HG03432 (cell line): ENCODE results near the gene SP3.

Source experiments
- ATAC-seq: cut with Tn5 transposase; IDR thresholded peaks from one replicate; pipeline ENCODE4 v1.9.1; 2021; ENCODE audit warnings: mild to moderate bottlenecking, moderate library complexity; ENCODE audit not compliant: unreplicated experiment

The SP3 gene

DNA sequence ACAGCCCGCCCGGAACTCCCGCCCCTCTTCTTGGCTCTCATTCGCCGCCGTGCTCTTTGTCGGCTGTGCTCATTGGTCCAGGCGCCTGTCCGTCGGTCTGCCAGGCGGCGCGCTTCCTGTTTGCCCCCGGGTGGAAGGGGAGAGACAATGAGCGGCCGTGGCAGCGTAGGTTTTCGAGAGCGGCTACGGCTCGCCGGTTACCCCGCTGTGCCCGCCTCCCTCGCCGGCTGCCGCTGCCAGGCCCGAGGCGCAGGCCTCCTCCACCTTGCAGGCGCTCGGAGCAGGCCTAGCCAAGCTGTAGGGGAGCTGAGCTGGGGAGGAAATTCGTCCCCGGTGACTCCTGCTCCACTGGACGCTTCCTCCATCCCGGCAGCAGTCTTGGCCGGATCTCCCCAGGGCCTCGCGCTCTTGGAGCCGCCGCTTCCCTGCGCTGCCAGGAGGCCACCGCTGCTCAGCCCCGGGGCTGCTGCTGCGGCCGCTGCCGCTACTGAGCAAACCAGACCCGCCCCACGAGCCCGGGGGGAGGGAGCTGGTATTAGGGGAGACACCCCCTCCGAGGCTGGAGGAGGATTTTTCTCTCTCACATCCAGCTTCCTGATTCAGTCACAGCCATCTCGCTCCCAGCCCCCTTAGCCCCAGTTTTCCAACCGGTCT is at the start of gene SP3:
TSS of gene SP3 (minus strand) at position 2 of the 654 bp plus-strand sequence. CDS start 202 bp downstream, outside the sequence.
- ATAC-seq: peak; percentile 77

DNA sequence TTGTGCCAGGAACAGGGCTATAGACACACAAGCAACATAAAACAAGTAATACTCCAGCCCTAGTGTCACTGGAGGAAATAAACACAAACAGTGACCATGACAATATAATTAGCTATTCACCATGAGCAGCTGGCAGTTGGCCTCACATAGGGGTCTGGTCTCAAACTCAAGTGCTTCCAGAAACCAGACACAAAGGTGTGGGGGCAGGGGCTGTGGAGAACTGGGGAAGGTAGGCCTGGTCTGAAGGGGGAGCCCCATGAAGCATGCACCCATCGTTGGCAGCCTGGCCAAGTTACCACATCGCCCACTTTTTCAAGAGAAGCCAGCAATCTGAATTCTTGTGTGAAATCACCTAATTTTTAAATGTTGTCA is 49.5 kb upstream of the SP3 start:
- no peak for ATAC-seq

DNA sequence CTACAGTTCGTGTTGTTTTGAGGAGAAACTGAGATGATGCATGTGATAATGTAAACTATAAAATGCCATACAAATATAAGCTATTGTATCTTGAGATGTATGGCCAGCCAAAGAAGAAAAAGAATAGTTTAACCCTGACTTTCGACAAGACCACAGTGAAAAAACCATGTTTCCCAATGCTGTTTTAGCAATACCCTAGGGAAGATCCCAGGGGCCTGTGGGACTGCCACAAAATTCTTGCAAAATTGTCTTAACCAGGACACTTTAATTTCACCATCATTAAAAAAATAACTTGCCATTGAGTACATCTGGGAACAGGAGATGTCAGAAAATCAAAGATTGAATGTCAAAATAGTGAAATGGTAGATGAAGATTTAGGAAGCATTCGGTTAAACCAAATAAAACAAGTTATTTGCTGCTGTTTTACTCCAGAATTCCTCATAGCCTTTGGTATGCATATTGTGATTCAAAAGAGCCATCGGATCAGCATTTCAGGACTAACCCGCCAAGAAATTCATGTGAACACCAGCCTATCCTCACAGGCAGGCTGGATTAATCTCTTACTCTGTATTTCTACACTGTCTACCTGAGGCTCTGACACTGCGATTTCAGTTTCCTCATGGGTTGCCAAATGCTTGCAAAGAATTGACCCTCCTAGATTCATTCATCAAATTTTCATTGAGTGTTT is 49.0 kb upstream of the SP3 start:
- no peak for ATAC-seq

DNA sequence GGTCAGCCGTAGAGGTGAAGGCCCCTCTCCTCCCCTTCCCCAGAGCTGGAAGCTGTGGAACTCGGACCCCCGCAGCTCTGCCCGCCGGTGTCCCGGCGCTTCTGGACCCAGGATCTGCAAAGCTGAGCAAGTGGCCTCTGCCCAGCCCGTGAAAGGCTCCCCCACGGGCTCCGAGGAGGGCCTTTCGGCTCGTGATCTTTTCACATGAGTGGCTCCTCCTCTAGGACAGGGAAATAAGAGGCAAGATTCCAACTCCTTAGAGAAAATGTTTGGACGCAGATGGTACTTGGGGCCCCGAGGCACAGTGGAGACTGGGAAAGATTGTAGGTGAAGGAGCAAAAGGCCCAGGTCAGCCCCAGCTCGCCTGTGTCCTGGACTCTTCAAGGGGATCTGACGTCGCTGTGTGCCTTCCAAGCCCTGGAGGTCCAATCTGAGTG is 48.2 kb upstream of the SP3 start:
- no peak for ATAC-seq

DNA sequence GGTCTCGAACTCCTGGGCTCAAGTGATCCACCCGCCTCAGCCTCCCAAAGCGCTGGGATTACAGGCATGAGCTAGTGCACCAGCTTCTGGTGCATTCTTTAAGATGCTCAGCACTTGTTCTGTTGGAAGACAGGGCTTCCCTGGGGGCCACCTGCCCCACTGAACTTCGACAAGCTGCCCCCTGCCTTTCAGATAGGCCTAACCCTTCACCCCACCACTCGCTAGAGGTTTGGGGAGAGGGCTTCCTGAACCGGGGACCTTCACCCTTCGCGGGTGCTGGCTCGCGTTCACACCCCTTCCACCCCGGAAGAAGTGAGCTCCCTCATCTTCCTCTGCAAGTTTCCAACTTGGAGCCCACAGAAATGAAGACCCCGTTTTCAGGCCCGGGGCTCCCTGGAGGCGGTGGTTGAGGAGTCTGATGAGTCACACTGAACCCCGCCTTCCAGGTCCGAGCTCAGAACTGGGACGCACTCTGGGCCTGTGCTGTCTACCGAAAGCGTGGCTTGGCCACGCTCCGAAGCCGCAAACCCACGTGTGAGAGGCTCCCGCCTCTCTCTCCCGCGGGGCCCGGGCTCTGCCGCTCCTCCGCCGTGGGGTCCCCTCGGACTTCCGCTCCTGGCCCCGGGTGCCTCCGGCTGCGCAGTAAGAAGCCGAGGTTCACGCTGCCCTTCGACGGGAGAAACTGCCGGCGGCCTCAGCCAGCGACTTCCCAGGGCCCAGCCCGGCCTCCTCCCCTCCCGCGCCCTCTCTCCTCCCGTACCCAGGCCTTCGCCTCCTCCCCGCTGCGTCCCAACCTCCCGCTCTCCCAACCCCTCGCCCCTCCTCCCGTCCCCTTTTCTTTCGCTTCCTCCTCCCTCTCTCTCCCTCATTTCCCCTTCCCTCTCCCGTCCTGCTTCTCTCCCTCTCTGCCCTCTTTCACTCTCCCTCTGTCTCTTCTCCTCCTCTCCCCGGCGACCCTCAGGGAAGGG is 47.5 kb upstream of the SP3 start:
- ATAC-seq: peak; percentile 53

DNA sequence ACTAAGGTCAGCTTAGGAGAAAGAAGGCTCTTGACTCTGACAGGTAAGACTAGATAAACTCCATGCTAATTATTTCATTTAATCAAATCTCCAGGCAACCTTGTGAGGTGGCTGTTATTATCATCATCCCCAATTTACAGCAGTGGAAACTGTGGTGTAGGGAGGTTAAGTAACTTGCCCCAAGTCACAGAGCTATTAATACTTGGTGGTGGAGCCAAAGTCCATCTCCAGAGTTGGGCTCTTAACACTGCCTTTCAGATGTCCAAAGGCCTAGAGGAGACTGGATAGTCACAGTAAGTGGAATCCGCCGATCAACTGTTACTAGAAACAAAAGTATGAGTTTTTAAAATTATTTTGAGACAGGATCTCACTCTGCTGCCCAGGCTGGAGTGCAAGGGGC is 46.6 kb upstream of the SP3 start:
- ATAC-seq: no peak

DNA sequence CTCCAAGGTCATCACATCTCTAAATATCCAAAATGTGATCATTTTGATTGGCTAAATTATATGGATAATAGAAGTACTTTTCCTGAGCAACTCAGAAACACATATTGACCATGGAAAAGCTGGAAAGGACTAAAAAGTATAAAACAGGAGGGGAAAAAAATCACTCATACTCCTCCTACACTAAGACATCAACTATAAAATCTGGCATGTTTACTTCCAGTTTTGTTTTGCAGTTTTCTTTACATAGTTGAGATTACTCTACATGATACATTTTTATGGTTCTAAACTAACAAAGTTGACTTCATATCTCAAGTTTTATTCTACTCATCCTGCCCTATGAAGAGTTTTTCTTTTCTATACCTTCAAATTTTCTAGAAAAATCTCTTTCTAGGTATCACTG is 46.0 kb upstream of the SP3 start:
- ATAC-seq: no peak

DNA sequence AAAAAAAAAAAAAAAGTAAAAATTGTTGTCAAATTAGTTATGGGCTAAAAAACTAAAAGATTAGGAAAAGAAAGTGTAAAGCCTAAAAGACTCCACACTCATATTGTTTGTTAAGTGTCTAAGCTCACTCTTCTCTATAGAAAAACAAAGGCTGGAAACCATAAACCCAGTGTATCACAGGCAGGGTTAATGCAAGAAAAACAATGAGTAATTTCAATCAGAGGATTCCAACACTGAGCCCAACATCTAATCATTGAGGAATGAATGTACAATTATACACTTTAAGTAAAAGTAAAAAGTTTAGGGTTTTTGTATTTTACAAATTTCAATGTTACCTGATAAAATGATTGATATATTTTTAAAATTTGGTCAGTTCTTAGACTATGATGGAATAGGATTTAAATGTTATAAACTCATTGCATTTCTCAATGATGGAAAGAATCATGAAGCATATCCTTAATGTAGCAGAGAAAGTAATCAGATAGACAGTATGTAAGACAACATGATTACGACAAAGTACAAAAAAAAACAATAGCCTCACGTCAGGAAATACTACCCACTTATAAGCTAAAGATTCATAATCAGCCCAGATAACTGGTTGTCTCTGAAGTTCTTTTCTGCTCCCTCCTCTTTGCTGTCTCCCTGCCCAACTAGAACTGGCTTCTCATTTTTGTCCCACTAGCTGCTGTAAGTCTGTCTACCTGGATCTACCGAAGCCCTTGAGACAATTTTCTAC is 44.5 kb upstream of the SP3 start:
- ATAC-seq: no peak

DNA sequence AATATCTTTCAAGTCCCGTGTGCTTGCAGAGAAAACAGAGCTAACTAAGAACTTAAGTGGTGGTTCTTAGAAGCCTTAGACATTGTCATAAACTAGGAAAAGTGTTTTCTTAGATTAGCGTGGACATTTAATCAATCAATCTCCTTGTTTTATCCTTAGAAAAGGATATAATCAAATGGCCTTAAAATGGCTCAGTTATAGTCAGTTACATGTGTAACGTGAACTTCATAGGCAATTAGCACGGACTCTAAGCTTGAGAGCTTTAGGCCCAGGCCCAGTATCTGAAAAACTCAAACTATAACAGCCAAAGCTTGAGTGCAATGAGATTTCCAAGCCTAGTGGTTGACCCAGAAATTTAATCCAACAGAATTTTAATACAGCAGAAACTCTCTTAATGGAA is 43.5 kb upstream of the SP3 start:
- ATAC-seq: no peak

DNA sequence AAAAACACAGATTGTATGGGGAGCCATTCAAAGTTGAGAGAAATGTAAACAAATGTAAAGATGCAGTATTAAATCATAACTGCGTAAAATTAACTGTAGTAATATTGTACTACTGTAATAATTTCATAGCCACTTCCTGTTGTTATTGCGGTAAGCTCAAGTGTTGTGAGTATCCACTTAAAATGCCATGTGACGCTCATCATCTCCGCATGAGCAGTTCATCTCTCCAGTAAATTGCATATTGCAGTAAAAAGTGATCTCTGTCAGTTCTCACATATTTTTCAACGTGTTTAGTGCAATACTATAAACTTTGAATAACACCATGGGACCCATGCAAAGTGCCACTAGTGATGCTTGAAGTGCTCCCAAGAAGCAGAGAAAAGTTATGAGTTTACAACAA is 41.8 kb upstream of the SP3 start:
- ATAC-seq: no peak

DNA sequence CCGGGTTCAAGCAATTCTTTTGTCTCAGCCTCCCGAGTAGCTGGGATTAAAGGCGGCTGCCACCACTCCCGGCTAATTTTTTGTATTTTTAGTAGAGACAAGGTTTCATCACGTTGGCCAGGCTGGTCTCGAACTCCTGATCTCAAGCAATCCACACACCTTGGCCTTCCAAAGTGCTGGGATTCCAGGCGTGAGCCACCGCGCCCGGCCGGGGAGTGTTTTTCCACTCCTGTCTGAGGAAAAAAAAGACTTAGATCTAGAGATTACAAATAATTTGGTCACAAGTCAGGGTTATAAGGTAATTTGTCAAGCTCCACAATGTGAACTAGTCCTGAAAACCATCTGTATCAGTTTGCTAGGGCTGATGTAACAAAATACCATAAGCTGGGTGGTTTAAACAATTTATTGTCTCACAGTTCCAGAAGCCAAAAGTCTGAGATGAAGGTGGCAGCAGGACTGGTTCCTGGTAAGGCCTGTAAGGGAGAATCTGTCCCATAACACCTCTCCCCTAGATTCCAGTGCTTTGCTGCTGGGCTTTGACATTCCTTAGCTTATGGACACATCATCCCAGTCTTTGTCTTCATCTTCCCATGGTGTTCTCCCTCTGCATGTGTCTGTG is 40.7 kb upstream of the SP3 start:
- no peak for ATAC-seq

DNA sequence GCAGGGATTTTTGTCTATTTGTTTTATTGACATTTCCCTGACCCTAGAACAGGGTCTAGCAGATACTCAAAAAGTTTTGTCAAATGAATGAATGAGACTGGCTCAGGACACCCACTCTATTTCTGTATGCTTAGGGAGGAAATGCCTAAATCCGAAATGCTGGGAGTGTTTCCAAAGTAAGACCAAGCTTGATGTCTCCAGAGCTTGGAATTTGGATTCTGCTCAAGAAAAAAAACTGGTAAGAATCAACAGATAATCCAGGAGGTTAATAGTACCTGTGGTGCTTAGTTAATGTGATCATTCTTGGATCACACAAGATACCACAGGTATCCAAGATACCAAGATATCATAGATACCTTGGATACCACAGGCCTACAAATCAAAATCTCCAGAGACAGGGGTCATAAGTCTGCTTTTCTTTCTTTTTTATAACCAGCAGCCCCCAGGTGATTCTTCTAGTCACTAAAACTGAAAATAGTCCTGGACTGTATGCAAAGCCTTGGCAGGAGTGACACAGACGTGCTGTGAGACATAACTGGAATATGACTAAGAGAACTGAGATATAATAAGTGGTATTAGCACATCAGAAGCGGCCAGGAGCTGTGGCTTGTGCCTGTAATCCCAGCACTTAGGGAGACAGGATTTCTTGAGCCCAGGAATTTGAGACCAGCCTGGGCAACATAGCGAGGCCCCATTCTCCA is 39.9 kb upstream of the SP3 start:
- peak; percentile 92 for ATAC-seq

DNA sequence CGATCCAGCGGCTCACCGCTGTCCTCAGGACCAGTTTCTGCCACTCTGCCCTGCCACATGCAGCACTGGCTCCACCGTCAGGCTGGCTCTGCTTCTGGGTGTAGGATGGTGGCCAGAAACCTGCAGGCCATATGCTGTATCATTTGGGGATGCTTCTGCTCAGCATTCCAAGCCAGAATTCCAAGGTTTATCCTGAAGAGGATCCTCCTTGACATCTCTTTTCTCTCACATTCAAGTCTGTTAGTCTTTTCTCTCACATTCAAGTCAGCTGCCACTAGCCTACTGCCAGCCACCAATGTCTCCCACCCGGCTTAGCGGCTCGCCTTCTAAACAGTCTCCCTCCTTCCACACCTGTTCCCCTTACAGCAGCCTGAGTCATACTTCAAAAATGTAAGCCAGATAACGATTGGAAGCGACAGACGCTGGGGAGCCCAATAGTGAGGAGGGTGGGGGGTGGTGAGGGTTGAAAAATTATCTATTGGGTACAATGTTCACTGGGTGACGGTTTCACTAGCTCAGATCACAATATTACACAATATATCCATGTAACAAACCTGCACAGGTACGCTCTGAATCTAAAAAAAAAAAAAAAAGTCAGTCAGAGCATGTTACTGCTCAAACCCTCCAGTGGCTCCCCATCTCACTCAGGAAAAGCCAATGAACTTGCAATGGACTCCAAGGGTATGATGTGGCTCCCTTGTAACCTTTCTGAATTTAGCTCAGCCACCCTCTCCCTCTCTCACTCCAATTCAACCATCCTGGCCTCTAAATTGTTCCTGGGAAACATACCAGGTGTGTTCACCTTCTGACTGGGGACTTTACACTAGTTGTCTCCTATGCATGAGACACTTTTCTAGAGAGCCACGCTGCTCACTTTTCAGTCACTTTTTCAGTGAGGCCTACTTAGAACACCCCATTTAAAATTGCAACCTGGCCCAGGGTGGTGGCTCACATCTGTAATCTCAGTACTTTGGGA is 38.8 kb upstream of the SP3 start:
- ATAC-seq: no peak

DNA sequence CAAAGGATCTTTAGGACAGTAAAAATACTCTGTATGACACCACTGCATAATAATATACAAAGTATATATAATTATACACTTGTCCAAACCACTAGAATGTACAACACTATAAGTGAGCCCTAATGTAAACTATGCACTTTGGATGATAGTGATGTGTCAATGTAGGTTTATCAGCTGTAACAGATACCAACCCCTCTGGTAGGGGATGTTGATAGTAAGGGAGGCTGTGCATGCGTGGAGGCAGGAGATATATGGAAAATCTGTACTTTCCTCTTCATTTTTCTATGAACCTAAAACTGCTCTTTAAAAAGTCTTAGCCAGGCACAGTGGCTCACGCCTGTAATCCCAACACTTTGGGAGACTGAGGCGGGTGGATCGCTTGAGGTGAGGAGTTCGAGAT is 37.5 kb upstream of the SP3 start:
- no peak for ATAC-seq

DNA sequence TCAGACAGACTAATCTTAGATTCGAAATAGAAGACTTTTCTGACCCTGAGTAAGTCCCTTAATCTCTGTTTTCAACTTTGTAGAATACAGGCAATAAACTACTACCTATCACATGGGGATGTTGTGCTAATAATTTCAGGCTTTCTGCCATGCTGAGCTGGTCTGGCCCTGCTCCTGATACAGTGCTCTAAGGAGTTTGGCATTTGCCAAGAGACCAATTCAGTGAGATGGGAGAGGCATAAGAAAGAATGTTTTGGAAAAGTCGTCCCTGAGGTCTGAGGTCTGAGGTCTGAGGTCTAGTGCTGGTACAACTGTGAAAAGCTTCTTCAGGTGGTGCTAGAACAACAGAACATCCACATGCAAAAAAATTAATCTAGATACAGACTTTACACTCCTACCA is 35.9 kb upstream of the SP3 start:
- ATAC-seq: no peak

DNA sequence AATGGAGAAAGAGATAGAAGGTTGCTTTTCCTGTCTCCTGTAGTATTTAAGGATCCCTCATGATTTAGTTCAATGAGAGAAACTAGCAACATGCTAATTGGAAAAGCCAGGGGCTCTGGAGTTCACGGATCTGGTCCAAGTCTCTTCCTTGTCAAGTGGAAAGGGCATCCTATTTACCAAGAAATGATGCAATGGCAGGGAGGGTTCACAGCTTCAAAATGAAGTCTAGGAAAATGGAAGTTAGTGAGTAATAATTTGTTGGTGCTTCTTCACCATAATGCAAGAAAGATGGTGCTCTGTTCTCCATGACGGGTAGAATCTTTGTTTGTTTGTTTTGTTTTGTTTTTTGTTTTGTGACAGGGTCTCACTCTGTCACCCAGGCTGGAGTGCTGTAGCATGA is 34.6 kb upstream of the SP3 start:
- no peak for ATAC-seq

DNA sequence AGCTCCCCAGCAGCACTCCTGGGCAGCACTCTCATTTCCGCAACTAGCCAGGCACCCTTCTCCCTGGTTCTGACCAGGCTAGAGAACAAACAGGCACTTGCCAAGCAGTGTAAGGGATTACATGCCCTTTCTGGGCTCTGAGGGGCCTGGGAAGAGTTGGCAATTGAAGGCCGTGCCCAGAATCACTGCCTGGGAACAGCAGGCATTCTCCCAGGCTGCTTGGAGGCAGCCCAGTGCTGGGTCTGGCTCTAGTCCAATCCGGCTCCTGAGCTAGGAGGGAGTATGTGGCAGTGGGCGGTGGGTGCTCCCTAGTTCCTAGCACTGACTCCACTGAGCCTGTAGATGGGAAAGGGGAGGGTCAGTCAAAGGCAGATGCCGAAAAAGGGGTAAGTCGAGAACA is 34.1 kb upstream of the SP3 start:
- ATAC-seq: no peak

DNA sequence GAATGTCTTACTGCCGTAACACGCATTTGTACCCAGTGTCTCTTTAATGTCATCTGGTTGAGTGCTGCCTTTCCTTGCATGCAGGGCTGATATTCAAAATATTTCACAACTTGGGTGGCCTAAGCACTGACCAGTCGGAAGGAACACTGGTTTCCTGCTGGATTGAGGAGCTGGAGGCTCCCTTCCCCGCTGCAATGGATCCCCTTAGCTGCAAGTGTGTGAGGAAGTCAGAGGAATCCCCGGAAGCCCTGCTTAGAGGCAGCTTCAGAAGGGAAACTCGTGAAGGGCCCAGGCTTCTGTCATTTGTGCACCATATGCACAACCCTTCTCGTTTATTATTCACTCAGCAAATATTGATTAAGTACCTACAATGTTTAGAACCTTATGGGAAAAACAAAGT is 33.2 kb upstream of the SP3 start:
- no peak for ATAC-seq

DNA sequence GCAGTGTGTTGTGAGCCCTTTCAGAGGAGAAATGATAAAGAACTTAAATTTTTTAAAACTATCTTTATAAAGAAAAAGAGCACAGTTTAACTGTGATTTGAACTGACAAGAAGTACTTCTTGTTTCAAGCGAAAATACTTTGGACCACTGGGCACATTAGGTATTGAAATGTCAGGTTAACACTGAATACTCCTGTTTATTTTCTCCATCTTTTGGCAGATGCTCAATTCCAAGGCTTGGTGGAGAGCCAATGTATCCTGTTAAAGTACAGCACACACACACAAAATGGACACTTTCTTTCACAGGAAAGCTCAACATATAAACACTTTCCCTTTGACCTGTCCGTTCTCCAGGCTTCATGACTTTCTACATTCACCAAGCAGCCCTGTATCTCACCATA is 32.6 kb upstream of the SP3 start:
- no peak for ATAC-seq
